ENCODE measurements around the gene ABLIM2.

Gene ABLIM2

GRCh38 chr4:8039290-8039689 is 119.3 kb downstream of the ABLIM2 start:
- no peaks in the 10 kb centered on the region for H3K27me3 ChIP-seq (ENCODE audit: insufficient read depth, poor library complexity, severe bottlenecking)
- no peak for DNase-seq (ENCODE audit: low read depth in 1 of 2, low spot score in 1 of 2)
- H3K27ac ChIP-seq (replicated peaks), result no peak overlapping the region
- TF ChIP-seq SPI1 (IDR thresholded peaks at IDR 0.05; ENCODE audit: borderline replicate concordance, low read depth) (no peak), POLR2AphosphoS5 (IDR thresholded peaks at IDR 0.05; ENCODE audit: low read depth) (no peak), CTCF (IDR thresholded peaks at IDR 0.05; ENCODE audit: insufficient read depth, low read length) (no peak), GABPA (IDR thresholded peaks at IDR 0.05; ENCODE audit: low read depth) (no peak), REST (IDR thresholded peaks at IDR 0.05; ENCODE audit: insufficient replicate concordance, low read depth) (no peak)
- H3K4me3 ChIP-seq (replicated peaks; ENCODE audit: insufficient read depth, low read length), result no peak overlapping the region

- no peak for DNase-seq (ENCODE audit: low read depth in 1 of 2, low spot score in 1 of 2)
- Histone ChIP-seq H3K27me3 (ENCODE audit: insufficient read depth, poor library complexity, severe bottlenecking) (no peaks in the 10 kb centered on the region), H3K4me3 (replicated peaks; ENCODE audit: insufficient read depth, low read length) (no peak overlapping the region), H3K27ac (replicated peaks) (no peak overlapping the region)
- TF ChIP-seq POLR2AphosphoS5 (IDR thresholded peaks at IDR 0.05; ENCODE audit: low read depth), result no peak
- TF ChIP-seq SPI1 (IDR thresholded peaks at IDR 0.05; ENCODE audit: borderline replicate concordance, low read depth), result no peak
- no peak for TF ChIP-seq CTCF (IDR thresholded peaks at IDR 0.05; ENCODE audit: insufficient read depth, low read length)
- TF ChIP-seq GABPA (IDR thresholded peaks at IDR 0.05; ENCODE audit: low read depth), result no peak
- TF ChIP-seq REST (IDR thresholded peaks at IDR 0.05; ENCODE audit: insufficient replicate concordance, low read depth), result no peak
Measured at GRCh38 chr4:8038719-8039251, 119.8 kb downstream of the ABLIM2 start.

GRCh38 chr4:8038083-8038482 is 120.5 kb downstream of the ABLIM2 start:
- Histone ChIP-seq H3K27me3 (ENCODE audit: insufficient read depth, poor library complexity, severe bottlenecking) (peaks cover 4% of the 10 kb centered on the region), H3K27ac (replicated peaks) (no peak overlapping the region), H3K4me3 (replicated peaks; ENCODE audit: insufficient read depth, low read length) (no peak overlapping the region)
- DNase-seq (ENCODE audit: low read depth in 1 of 2, low spot score in 1 of 2), result no peak
- TF ChIP-seq REST (IDR thresholded peaks at IDR 0.05; ENCODE audit: insufficient replicate concordance, low read depth) (no peak), SPI1 (IDR thresholded peaks at IDR 0.05; ENCODE audit: borderline replicate concordance, low read depth) (no peak), POLR2AphosphoS5 (IDR thresholded peaks at IDR 0.05; ENCODE audit: low read depth) (no peak), GABPA (IDR thresholded peaks at IDR 0.05; ENCODE audit: low read depth) (no peak), CTCF (IDR thresholded peaks at IDR 0.05; ENCODE audit: insufficient read depth, low read length) (no peak)
